Endodermal cell (in vitro differentiated cells): ENCODE results near the gene RFWD3. TPM values are rescaled to one million over a fixed set of nuclear protein-coding genes. Genes with fewer than 3 reads are reported as not detected.

Source experiments
- DNase-seq: peaks from one replicate; pipeline ENCODE4 v3.0.0-alpha.2; 2017
- H3K27ac ChIP-seq: 2 replicates; pipeline ENCODE4 v1.5.1; 2013; ENCODE audit warnings: mild to moderate bottlenecking, low read depth, low read length, moderate library complexity
- H3K27me3 ChIP-seq: 2 replicates; pipeline ENCODE4 v1.6.1; 2013; ENCODE audit warnings: mild to moderate bottlenecking, low read length, moderate library complexity; ENCODE audit not compliant: insufficient read depth, control insufficient read depth, poor library complexity, severe bottlenecking
- H3K36me3 ChIP-seq: 2 replicates; pipeline ENCODE4 v1.7.0; 2013; ENCODE audit warnings: mild to moderate bottlenecking, low read length, moderate library complexity; ENCODE audit not compliant: control insufficient read depth, insufficient read depth
- H3K4me1 ChIP-seq: one replicate; pipeline ENCODE4 v1.7.0; 2013; ENCODE audit warnings: low read length; ENCODE audit not compliant: control insufficient read depth, insufficient read depth
- H3K4me3 ChIP-seq: 2 replicates; pipeline ENCODE4 v1.5.1; 2013; ENCODE audit warnings: mild to moderate bottlenecking, low read length, moderate library complexity
- H3K9ac ChIP-seq: 2 replicates; pipeline ENCODE4 v1.6.1; 2013; ENCODE audit warnings: mild to moderate bottlenecking, low read length, moderate library complexity; ENCODE audit not compliant: poor library complexity, severe bottlenecking; ENCODE audit errors: extremely low read depth
- H3K9me3 ChIP-seq: 2 replicates; pipeline ENCODE4 v1.6.1; 2013; ENCODE audit warnings: mild to moderate bottlenecking, low read length, moderate library complexity; ENCODE audit not compliant: control insufficient read depth
- H3K27ac Mint-ChIP-seq: 2 replicates; pipeline ENCODE4 v1.8.0; 2020; ENCODE audit warnings: mixed read lengths
- H3K27me3 Mint-ChIP-seq: 2 replicates; pipeline ENCODE4 v1.8.0; 2021; ENCODE audit warnings: mild to moderate bottlenecking, mixed read lengths; ENCODE audit not compliant: insufficient read depth
- H3K36me3 Mint-ChIP-seq: 2 replicates; pipeline ENCODE4 v1.8.0; 2020; ENCODE audit warnings: low read depth, mixed read lengths
- H3K4me1 Mint-ChIP-seq: 2 replicates; pipeline ENCODE4 v1.8.0; 2020; ENCODE audit warnings: mixed read lengths
- H3K4me3 Mint-ChIP-seq: 2 replicates; pipeline ENCODE4 v1.8.0; 2020; ENCODE audit warnings: mild to moderate bottlenecking, moderate library complexity, mixed read lengths
- H3K9me3 Mint-ChIP-seq: 2 replicates; pipeline ENCODE4 v1.8.0; 2020; ENCODE audit warnings: mild to moderate bottlenecking, mixed read lengths
- CTCF ChIP-seq: fragments of 200-600 bp; sonication (generic); conservative IDR thresholded peaks from 2 replicates; pipeline ENCODE4 v1.5.0; 2021; ENCODE audit warnings: antibody characterized with exemption, mild to moderate bottlenecking
- WGBS, 2 experiments: methylation state at CpG; one replicate each; pipeline versions ENCODE4 v1.1.5 to v1.1.7; 2013; ENCODE audit warnings: missing lambda C conversion rate in 2 of 2, mixed read lengths in 1 of 2; ENCODE audit not compliant: insufficient coverage in 1 of 2, insufficient read length in 1 of 2; 5-methylcytosine and 5-hydroxymethylcytosine counted together
- total RNA-seq, 2 donors: library from RNA; stranded (reverse); fragmentation: NEBNext Ultra II Directional in 1 of 2; extraction: Animal tissue kit (Norgen Biotek cat#: 25700) in 1 of 2; gene quantifications; 2 replicates in 1 of 2; 3 replicates in 1 of 2; pipeline ENCODE4 v1.2.1, GENCODE V29; 2021

The RFWD3 gene
- total RNA-seq, 2 donors from 2014 or later = 81.7 to 97.7 TPM

- Histone ChIP-seq H3K4me1 (peaks cover 13% of the 10 kb centered on the region), H3K27ac (peak overlapping the region; percentile 96), H3K36me3 (no peaks in the 10 kb centered on the region), H3K27me3 (no peaks in the 10 kb centered on the region), H3K4me3 (peak overlapping the region; percentile 97), H3K9ac (peak overlapping the region; percentile 90), H3K9me3 (no peaks in the 10 kb centered on the region)
- no peak for DNase-seq
- peaks cover 7% of the 10 kb centered on the region for H3K27me3 Mint-ChIP-seq
- H3K4me3 Mint-ChIP-seq = peak overlapping the region; percentile 83
- H3K27ac Mint-ChIP-seq = peak overlapping the region; percentile 93
- peaks cover 42% of the 10 kb centered on the region for H3K4me1 Mint-ChIP-seq
- H3K36me3 Mint-ChIP-seq = peaks cover 2% of the 10 kb centered on the region
- 3 to 10% methylated on average over 9 to 17 of the region's 17 CpGs for WGBS, 2 experiments
- no peak for TF ChIP-seq CTCF
- peaks cover 6% of the 10 kb centered on the region for H3K9me3 Mint-ChIP-seq
Measured at GRCh38 chr16:74605746-74606520, 60.7 kb downstream of the RFWD3 start.

DNA sequence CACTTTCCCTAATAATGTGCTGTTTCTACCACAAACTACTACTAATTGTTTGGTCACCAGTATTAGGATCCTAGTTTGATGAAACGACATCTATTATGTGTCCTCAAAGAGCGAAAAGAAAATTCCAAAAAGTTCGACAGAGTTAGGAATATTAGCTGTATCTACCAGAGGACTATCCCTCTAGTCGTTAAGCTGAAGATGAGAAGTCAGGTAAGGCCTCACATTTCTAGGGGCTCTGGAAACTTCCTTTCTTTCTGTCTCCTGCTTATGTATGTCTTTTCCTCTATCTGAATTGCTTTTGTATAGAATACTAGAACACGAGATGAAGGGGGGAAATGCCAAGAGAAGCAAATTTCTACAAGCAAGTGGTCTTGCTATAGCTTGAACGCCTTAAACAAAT lies 61.3 kb downstream of the RFWD3 start:
- Mint-ChIP-seq H3K36me3 (peaks cover 2% of the 10 kb centered on the region), H3K27me3 (peaks cover 7% of the 10 kb centered on the region), H3K9me3 (peaks cover 6% of the 10 kb centered on the region), H3K4me1 (peaks cover 42% of the 10 kb centered on the region), H3K27ac (no peak overlapping the region), H3K4me3 (peak overlapping the region; percentile 83)
- H3K36me3 ChIP-seq = no peaks in the 10 kb centered on the region
- H3K27me3 ChIP-seq = no peaks in the 10 kb centered on the region
- 66 to 73% methylated on average over 6 of the region's 6 CpGs for WGBS, 2 experiments
- H3K9ac ChIP-seq = peak overlapping the region; percentile 90
- peak overlapping the region; percentile 97 for H3K4me3 ChIP-seq
- no peaks in the 10 kb centered on the region for H3K9me3 ChIP-seq
- H3K4me1 ChIP-seq = peaks cover 13% of the 10 kb centered on the region
- no peak for DNase-seq
- no peak overlapping the region for H3K27ac ChIP-seq
- TF ChIP-seq CTCF = no peak

- H3K4me3 ChIP-seq = peak overlapping the region; percentile 2
- H3K4me1 Mint-ChIP-seq = peaks cover 40% of the 10 kb centered on the region
- H3K9ac ChIP-seq = no peak overlapping the region
Measured at GRCh38 chr16:74603848-74604247, 62.8 kb downstream of the RFWD3 start.

More at GRCh38 chr16:74603848-74604247, 62.8 kb downstream of the RFWD3 start:
- Mint-ChIP-seq H3K4me3 (peak overlapping the region; percentile 83), H3K36me3 (peaks cover 5% of the 10 kb centered on the region), H3K9me3 (no peaks in the 10 kb centered on the region), H3K27ac (no peak overlapping the region), H3K27me3 (peaks cover 7% of the 10 kb centered on the region)
- no peak for TF ChIP-seq CTCF
- H3K27ac ChIP-seq = no peak overlapping the region
- 90 to 100% methylated on average over 4 of the region's 4 CpGs for WGBS, 2 experiments
- DNase-seq = no peak
- no peaks in the 10 kb centered on the region for H3K36me3 ChIP-seq
- no peaks in the 10 kb centered on the region for H3K27me3 ChIP-seq
- no peaks in the 10 kb centered on the region for H3K9me3 ChIP-seq
- H3K4me1 ChIP-seq = peaks cover 13% of the 10 kb centered on the region
